Right renal pelvis (tissue), 4 donors: Measurements from ENCODE around the gene CSRNP3. TPM values are rescaled to one million over a fixed set of nuclear protein-coding genes. Genes with fewer than 3 reads are reported as not detected.
A peak's percentile ranks its signal among the peaks of the same experiment; 100 is the strongest.

ENCODE experiments used
- DNase-seq, 4 donors: peaks; one replicate each; pipeline ENCODE4 v3.0.0-alpha.2; 2013; ENCODE audit warnings: low read depth in 4 of 4, low spot score in 3 of 4, missing footprints in 1 of 4
- polyA plus RNA-seq, 4 donors: library from polyadenylated mRNA; unstranded; fragments of 120-200 nt; gene quantifications; one replicate each; pipeline ENCODE4 v1.2.1, GENCODE V29; 2013; ENCODE audit not compliant: insufficient read length in 4 of 4

Gene CSRNP3
- polyA plus RNA-seq, 4 donors: 9.0 to 12.4 (median 11.3) TPM

DNA sequence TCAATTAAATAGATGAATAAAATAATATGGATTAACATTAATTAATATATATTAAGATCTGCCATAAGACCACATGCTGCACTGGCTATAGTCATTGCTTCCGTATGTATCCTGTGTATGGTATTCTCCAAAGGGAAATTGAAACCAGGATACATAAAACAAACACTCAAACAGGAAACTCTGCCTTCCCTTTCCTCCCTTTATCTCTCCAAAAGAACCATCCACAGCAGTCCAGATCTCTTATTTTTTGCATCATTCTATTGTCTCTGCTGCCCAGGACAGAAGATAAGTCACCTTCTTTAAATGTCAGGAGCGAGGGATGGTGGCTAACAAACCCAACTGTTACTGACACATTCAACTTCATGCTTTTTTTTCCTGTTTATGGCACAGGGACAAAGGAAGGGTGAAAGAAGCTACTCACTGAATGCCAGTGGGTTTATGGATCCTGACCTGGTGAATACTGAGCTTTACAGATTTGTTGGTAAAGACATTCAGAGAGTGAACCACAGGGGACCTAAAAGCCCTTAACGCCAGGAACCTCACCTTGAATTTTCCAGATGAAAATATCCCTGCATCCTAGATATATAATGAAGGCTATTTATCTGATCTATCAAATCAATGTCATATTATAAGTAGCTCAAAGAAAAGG lies 67.5 kb downstream of the CSRNP3 start:
- DNase-seq: no peak

DNA sequence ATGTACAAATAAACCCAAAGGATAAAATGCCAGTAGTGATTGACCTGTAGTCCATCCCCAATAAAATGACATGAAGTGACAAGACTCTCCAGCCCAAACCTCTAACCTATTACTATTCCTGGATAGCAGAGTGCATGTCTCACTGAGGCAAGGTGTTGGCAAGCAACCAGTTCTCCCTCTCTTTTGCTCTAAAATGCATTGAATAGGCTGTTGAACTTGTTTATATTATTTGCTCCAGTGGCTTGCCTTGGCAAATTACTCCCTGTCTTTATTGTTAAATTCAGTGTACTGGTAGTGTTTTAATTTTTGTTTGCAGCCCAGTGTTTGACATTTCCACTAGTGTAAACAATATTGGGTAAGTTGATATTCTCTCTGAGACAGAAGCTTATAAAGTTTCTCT lies 70.5 kb downstream of the CSRNP3 start:
- DNase-seq: no peak

DNA sequence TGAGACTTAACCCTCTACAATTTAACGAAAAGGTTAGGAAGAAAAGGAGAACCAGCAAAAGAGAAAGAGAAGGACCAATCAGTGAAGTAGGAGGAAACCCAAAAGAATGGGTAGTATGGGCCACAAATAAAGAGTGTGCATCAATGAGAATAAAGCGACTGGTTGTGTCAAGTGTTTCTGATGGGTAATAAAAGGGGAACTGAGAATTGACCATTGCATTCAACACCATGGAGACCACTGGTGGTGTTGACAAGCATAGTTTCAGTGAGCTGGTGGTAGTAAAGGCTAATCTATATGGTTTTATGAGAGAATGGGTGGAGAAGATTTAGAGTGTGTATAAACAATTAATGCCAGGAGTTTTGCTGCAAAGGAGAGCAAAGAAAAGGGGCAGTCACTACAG lies 75.4 kb downstream of the CSRNP3 start:
- no peak for DNase-seq

DNA sequence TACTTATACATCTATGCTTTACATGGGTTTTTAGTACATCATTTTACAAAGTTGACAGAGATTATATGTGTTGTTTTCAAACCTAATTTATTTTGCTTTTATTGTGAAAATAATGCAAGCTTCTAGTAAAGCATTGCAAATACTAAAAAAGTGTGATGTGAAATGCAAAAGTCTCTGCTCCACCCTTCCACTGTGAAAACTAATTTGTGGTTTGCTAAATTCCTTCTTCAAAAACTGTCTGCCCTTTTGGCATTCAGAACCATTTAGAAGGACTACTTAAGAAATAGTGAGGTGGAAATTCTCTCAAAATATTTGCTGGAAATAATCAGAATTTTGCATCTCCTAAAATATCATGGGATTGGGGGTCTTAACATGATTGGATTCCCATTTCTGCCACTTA lies 78.4 kb downstream of the CSRNP3 start:
- DNase-seq: no peak

DNA sequence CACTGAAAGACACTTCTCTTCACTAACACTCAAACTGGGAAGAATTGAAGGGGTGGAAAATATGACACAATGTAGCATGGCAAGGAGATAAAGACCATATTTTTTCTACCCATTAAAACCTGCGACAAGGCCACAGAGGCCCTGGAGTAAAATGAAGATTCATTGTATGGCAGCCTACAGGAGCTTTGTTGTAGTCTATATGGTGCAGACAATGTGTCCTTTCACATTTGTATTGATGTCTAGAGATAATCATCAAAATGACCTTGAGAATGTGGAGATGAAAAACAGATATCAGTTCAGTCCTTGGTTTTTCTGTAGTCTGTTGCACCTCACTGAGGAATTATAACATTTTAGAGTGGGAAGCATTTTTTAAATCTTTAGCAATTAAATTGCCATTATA lies 80.1 kb downstream of the CSRNP3 start:
- DNase-seq: no peak

DNA sequence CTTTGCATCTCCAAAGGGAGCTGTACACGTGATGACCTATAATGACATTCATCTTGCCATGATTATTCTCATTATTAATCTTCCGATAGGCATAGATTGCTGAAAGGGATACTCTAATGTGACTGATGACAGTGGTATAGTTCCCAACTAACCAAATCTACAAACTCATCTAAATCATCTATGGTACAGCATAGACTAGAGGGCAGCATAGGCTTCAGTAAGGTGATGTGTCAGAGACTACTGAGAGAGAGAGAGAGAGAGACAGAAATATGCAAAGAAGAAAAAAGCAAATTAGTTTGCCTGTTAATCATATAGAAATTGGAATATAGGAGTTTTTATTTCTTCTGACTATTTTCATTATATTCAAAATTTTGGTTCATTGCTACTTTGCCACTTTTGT lies 89.3 kb downstream of the CSRNP3 start:
- no peak for DNase-seq

DNA sequence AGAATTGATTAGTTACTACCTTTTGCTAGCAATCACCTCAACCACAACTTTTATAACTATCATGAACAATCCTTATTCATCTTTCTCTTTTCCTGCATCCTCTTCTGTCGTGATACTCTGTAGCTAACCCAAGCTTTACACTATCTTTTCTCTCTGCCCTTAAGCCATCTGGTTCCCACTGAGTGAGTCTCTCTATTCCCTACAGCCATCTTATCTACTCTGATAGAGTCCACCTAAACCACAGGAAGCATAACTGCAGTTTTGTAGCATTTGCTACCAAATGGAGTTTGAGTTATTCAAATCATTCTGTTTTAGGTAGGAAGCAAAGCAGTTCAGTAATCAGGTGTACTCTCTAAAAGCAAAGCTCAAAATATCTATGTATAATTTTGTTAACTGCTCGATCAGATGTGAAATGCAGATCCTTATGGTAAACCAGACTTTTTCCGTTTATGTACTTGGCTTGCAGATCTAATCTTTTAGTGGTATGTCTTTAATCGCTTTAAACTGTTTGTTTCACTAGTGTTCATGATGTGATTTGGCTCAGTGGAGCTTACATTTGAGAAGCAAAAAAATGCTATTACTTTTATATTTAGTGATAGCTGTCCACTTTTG lies 91.0 kb downstream of the CSRNP3 start:
- no peak for DNase-seq

DNA sequence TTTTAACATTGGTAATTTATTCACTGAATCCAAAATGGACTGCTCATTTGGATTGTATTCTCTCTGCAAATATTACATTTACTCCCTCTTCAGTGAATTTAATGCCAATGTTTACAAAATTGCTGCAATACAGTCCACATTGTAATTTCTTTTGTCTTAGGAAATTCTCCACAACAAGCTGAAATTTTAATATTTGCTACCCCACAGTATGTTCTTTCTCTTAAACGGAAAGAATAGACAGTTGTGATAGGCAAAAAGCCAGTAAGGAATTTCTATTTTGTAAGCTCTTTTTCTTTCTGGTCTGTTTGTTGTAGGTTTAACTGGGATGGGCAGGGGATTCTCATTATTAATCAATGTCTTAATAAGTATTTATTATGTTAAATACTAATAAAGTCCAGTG lies 92.0 kb downstream of the CSRNP3 start:
- DNase-seq: no peak

DNA sequence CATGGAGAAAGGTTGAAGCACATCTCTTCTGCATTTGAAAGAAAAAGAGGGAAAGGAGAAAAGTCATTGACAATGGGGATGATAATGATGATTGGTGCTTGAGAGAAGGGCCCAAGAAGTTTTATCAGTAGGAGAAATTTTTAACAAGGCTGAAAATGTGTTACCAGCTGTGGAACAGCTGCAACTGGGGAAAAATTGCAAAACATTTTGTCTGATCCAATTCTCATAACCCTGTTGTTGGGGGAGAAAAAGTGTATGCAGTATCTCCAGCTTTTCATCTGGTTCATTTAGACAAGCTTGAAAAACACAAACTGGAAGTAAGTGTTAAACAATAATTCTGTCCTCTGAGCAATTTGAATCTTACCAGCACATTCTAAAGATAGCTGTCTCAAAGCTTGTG lies 92.7 kb downstream of the CSRNP3 start:
- DNase-seq: no peak

DNA sequence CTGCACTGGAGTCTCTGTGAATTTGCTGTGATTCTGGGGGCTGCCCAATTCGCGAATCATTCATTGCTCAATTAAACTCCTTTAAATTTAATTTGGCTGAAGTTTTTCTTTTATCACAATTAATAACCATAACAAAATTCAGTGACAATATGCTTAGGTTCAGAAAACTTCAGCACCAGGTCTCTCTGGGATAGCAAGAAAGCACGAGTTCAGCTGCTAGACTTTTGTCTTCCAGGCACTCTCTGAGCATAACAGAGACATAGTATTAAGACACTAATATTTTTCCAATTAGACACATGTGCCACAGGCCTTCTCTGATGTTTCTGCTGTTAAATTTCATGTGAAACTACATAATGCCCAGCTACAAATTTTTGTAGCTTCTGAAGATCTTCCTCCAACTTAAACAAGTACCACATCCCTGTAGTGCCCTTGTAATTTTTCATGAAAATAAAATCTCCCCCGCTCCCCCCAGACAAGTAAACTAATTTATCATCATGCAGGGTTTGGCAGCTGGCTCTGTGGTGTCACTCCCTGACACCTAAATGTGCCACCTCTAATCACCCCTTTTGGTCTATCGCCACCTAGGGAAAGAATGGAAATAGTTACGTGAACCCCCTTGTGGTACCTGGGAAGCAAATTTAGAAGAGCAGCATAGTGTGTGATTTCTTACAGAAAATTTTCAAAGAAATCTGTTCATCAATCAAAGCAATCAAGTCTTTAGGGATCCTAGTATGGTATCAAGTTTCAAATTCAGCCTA lies 94.1 kb downstream of the CSRNP3 start:
- no peak for DNase-seq

DNA sequence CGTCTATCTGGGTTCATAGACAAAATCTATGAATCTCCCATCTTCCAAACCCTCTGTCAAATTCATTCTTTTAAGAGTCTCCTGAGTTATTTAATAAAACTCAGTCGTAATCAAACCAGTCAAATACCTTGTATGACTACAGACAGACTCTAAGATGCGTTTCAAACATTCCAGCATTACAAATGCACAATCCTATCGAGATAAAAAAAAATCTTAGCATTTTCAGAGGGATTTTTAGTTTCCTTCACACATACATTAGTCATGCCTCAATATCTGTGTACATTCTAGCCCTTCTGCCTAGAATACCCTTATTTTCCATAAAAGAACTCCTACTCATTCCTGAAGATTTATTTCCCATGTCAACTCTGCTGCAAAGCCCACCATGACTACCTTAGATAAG lies 96.5 kb downstream of the CSRNP3 start:
- no peak for DNase-seq

DNA sequence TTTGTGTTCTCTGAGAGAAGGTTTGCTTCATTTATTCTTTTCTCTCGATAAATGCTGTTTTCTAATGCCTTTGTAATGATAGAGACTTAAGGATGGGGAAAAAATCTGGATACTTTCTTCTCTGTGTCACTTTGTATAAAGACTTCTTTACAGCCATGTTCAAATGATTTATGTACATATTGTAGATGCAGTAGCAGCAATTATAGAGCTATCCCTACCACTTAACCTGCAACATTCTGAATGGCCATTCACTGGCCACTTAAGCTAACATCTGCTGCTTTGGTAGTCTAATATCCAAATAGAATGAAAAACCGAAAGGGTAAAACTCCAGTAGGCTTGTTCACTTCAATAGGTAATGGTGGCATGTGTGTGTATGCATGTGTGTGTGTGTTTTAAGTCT lies 97.8 kb downstream of the CSRNP3 start:
- DNase-seq: no peak

DNA sequence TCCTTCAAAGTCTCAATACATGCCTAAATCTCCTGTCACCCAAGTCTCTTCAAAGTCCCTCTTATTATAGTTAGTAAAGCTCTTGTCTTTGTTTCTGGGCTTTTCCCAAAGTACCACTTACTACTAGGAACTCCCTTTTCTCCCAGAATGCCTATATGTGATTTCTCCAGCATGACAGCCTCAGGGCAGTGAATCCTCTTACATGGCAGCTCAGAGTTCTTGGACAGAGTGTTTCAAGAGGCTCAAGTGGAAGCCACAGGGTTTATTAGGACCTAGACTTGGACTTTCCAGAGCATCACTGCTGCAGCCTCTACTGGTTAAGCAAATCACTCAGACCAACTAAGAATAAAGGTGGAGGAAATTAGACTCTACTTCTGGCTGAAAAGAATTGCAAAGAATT lies 98.9 kb downstream of the CSRNP3 start:
- no peak for DNase-seq

DNA sequence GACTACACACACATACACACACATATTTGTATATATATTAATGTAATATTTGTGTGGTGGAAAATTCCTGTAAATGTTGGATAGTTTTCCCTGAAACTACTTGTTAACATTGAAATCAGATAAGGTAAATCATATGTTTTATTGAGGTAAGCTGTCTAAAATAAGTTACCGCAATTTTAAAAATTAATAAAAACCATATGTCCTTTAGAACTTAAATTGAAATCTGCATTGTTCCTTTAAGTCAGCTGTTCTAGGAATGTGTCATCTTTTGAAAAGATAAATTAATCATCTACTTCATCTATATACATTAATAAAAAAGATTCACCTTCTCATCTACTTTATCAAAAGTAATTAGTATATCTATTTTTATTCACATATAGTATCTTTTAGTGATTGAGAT lies 102.0 kb downstream of the CSRNP3 start:
- no peak for DNase-seq

DNA sequence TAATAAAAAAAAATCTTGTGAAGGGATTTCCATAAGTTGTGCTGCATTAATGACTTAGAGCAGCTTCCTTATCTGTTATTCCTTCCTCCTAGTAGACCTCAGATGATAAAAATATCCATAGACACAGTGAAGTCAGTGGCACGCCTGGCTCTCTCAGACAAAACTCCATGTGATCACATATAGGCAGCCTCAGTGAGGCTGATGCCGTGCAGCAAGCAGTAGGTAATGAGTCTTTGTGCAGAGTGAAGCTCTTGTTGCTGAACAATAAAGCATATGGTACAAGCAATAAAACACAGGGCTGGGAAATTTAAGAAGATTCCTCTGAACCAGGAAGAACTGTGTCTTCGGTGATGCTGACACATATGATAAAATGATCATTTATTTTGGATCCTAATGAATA lies 102.7 kb downstream of the CSRNP3 start:
- no peak for DNase-seq

DNA sequence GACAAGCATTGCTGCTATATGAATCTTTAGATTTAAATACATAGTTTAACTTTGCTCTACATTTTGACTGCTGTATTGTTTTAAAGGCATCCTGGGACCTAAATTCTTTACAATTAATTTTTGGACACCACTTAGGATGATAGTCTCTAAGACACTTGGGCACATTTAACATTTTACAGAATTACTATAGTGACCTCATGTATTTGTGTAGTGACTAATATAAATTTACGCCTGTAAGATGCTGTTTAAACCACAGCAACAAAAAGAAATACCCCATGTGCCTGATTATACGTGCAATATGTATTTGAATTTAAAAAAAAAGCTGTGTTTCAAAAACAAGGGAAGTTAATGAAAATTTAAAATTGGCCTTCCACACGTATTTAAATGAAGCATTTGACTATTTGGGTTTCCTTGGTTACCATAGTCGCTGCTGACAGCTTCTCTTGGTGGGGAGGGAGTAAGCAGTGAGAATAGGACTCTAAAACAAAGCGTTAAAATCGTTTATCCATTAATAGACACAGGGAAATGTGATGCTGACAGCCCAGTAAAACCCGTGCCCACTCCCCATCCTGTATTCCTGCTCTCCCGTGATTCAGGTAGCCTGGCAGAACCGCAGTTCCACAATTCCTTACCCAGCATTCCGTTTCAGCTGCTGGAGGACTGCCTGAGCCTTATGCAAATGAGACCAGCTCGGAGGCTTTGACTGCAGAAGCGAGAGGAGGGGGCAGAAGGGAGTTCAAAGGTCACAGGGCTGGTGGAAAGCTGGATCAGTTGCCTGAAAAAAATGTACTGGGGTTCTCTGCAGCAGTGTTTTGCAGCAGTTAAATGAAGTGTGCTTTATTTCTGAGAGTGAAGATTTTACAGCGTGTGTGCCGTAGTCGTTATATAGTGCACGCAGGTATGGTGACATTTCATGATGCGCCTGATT lies 104.3 kb downstream of the CSRNP3 start:
- peak; percentile 63 to 79 (median 72) for DNase-seq

DNA sequence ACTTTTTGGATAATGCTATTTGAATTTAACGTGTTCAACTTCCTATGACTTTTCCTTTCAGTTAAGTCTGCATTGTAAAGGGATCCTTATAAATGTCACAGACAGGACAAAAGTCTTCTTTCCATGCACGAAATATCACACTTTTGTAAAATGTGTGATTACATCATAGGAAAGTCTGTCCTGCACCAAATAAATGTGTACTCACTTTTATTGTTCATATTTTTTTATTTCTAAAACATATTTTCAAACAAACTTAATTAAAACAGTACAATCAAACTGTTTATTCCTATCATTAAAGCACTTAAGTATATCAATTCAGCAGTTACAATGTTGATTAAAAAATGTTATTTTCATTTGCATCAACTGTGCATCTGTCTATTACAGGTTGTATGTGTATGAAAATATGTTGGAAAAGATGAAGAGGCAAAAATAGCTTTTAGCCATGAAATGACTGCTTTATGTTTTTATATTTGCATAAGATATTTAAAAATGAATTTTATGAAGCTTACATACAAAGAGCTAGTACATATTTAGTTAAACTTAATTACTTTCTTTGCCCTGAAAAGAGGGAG lies 105.6 kb downstream of the CSRNP3 start:
- DNase-seq: no peak

DNA sequence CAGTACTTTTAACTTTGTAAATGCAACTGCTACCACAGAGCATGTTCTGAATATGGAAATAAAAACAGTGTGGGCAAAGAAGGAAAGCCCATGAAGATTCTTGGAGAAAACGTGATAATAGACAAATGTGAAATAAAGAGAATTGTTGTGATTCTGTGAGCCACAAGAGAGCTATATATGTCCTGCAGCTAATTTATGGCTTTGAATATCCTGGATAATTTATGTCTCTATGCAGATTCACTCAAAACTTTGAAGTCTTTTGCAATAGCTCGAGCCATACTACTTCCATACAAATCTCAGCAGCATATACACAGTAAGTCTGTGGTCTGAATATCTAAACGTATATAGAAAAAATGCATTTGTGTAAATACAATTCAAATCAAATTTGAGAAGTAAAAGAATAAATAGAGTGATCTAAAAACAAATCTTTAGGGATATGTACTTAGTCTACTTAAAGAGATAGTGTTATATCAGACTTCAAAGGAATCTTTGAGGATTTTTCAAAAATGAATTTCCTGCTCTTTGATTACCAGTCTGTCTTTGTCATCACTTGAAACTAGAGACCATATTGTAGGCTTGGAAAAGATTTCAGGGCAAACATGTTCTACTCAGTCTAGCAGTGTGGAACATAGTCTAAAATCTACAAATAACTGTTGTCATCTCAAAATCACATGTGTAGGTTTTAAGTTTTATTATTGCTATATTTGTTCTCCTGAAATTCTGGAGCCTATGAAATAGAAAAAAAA lies 107.1 kb downstream of the CSRNP3 start:
- no peak for DNase-seq

DNA sequence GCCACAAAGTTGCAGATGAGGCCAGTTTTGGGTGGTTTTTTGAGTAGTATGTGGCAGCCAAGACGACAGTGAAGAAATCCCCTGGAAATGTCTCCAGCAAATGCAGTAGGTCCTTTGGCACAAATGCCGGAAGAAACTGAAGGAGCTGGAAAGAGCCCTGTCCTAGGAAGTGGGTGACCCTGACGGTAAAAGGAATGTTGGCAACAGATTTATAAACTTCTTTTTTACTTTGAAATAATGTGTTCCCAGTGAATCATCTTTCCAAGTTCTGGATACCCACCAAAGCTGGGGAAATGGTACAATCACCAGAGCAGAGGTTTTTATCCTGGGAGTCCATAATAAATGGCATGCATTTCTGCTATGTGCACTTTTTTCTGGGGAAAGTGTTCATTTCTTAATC lies 112.9 kb downstream of the CSRNP3 start:
- DNase-seq: no peak
